Keratinocyte (primary cell): ENCODE results near the gene HECTD4.

ENCODE experiments used
- CTCF ChIP-seq, 3 experiments: IDR thresholded peaks in 1 of 3; conservative IDR thresholded peaks in 1 of 3; optimal IDR thresholded peaks in 1 of 3; 2 replicates in 2 of 3; 3 replicates in 1 of 3; pipeline versions ENCODE3 to v1.5.1; 2011; ENCODE audit warnings: low read length in 3 of 3, mild to moderate bottlenecking in 3 of 3, moderate library complexity in 2 of 3, control low read depth in 1 of 3, inconsistent platforms in 1 of 3; ENCODE audit not compliant: insufficient read depth in 2 of 3; ENCODE audit errors: extremely low read depth in 1 of 3
- EZH2 ChIP-seq: IDR thresholded peaks from one replicate; pipeline ENCODE4 v1.6.1; 2012; ENCODE audit warnings: inconsistent platforms, mild to moderate bottlenecking, low read length, moderate library complexity

- TF ChIP-seq CTCF (optimal IDR thresholded peaks at IDR 0.05 in 1 of 3, IDR thresholded peaks at IDR 0.05 in 1 of 3, conservative IDR thresholded peaks at IDR 0.05 in 1 of 3; ENCODE audit: extremely low read depth in 1 of 3, insufficient read depth in 2 of 3, low read length in 3 of 3): no peak
- no peak for TF ChIP-seq EZH2
Observed at GRCh38 chr12:112233242-112233641, 149.0 kb downstream of the HECTD4 start.
